Lung (tissue), 12 donors: ENCODE measurements around the gene MFAP4. TPM values are rescaled to one million over a fixed set of nuclear protein-coding genes. Genes with fewer than 3 reads are reported as not detected.

Source experiments
- ATAC-seq: fragments of 200-7000 bp; cut with Tn5 transposase; one replicate; pipeline ENCODE4 v1.9.1; 2020; ENCODE audit warnings: moderate number of reproducible peaks; ENCODE audit not compliant: insufficient read depth, low FRiP score
- DNase-seq, 3 donors: peaks; one replicate each; pipeline ENCODE4 v3.0.0-alpha.2; 2013 to 2017
- H3K27ac ChIP-seq, 2 donors: one replicate each; pipeline ENCODE4 v1.5.1; 2013; ENCODE audit warnings: mild to moderate bottlenecking in 2 of 2, moderate library complexity in 2 of 2, control low read depth in 1 of 2, inconsistent platforms in 1 of 2, low read depth in 1 of 2, low read length in 1 of 2
- H3K27me3 ChIP-seq, 3 donors: one replicate each; pipeline ENCODE4 v1.5.1; 2013; ENCODE audit warnings: low read length in 2 of 3; ENCODE audit not compliant: control insufficient read depth in 3 of 3, insufficient read depth in 3 of 3
- H3K36me3 ChIP-seq, 4 donors: one replicate each; pipeline ENCODE4 v1.5.1; 2013; ENCODE audit warnings: low read length in 4 of 4, mild to moderate bottlenecking in 1 of 4, moderate library complexity in 1 of 4; ENCODE audit not compliant: control insufficient read depth in 4 of 4, insufficient read depth in 4 of 4
- H3K4me1 ChIP-seq, 5 donors: one replicate each; pipeline ENCODE4 v1.5.1; 2013; ENCODE audit warnings: low read length in 5 of 5, mild to moderate bottlenecking in 2 of 5, moderate library complexity in 1 of 5; ENCODE audit not compliant: control insufficient read depth in 5 of 5, insufficient read depth in 5 of 5
- H3K4me3 ChIP-seq: one replicate; pipeline ENCODE4 v1.5.1; 2013; ENCODE audit warnings: mild to moderate bottlenecking, control low read depth, moderate library complexity
- H3K9ac ChIP-seq, 2 donors: one replicate each; pipeline ENCODE4 v1.5.1; 2013; ENCODE audit warnings: low read length in 2 of 2, control low read depth in 1 of 2; ENCODE audit not compliant: insufficient read depth in 1 of 2
- H3K9me3 ChIP-seq, 4 donors: one replicate each; pipeline ENCODE4 v1.5.1; 2013; ENCODE audit warnings: low read length in 3 of 4, mild to moderate bottlenecking in 1 of 4, moderate library complexity in 1 of 4; ENCODE audit not compliant: control insufficient read depth in 4 of 4, insufficient read depth in 3 of 4
- WGBS, 2 donors: extraction: QIAGEN DNeasy Blood & Tissue Kit; methylation state at CpG; one replicate each; pipeline ENCODE4 v1.1.7; 2013; 5-methylcytosine and 5-hydroxymethylcytosine counted together
- polyA plus RNA-seq, 2 donors: library from polyadenylated mRNA; stranded (reverse); fragments of 200-250 nt; gene quantifications; one replicate each; pipeline ENCODE4 v1.2.1, GENCODE V29; 2013
- total RNA-seq, 2 donors: library from RNA; depleted of rRNA in 1 of 2; stranded (reverse); fragments of >200 nt in 1 of 2; gene quantifications; one replicate each; pipeline ENCODE4 v1.2.1, GENCODE V29; 2014 to 2021
- TF ChIP-seq, protein P1 (sequence below): IDR thresholded peaks from 2 replicates; pipeline ENCODE4 v1.5.1; 2012; ENCODE audit warnings: mild to moderate bottlenecking; ENCODE audit errors: control extremely low read depth, extremely low read depth
- donor health status: control.
- donor health status: control.
- donor health status: Bipolar disorder and iron deficiency.
- donor health status: healthy.
- donor health status: DM: yes; HTN: yes; CAD: no.

The MFAP4 gene
- total and polyA plus RNA-seq, 4 donors, result 45.7 to 156 (median 92.2) TPM

DNA sequence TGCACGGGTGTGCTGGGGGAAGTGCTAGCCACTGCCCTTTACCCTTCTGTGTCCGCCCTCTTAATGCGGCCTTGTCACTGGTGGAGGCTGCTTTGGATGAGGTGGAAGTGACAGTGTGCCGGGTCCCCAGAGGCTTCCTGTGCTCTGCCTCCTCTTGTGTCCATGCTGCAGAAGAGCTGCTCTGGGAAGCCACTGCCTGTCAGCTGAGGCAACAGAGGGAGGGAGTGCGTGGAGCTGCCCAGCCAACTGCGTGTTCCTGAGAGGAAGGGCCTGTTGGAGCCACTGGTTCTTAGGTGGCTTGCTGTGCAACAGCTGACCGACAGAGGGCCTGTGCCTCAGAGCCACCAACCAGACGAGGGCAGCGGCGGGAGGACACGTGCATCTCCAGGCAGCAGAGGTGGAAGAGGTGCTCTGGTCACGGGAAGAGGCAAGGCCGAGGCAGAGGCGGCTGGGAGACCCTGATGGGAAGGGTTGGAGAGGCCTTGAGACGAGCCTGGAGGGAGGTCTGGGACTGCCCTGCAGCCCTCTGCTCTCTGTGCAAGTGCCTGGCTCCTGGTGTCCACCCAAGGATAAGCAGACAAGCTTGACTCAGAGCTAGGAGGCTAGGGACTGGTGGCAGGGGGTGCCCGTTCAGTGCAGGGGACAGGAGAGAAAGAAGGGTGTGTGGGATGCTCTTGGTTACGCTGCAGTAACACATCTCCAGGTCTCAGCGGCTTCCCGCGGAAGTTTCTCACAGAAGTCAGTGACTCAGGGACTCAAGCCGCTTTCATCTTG is 49.9 kb downstream of the MFAP4 start:
- TF ChIP-seq, protein P1, sequence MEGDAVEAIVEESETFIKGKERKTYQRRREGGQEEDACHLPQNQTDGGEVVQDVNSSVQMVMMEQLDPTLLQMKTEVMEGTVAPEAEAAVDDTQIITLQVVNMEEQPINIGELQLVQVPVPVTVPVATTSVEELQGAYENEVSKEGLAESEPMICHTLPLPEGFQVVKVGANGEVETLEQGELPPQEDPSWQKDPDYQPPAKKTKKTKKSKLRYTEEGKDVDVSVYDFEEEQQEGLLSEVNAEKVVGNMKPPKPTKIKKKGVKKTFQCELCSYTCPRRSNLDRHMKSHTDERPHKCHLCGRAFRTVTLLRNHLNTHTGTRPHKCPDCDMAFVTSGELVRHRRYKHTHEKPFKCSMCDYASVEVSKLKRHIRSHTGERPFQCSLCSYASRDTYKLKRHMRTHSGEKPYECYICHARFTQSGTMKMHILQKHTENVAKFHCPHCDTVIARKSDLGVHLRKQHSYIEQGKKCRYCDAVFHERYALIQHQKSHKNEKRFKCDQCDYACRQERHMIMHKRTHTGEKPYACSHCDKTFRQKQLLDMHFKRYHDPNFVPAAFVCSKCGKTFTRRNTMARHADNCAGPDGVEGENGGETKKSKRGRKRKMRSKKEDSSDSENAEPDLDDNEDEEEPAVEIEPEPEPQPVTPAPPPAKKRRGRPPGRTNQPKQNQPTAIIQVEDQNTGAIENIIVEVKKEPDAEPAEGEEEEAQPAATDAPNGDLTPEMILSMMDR, result no peak
- H3K4me3 ChIP-seq, result no peak overlapping the region
- no peak overlapping the region for H3K9ac ChIP-seq
- peaks cover 0 to 18% (median 3%) of the 10 kb centered on the region in 4 donors for H3K36me3 ChIP-seq
- 72 to 76% methylated on average over 21 of the region's 21 CpGs for WGBS, 2 donors
- DNase-seq (peak; percentile 32 to 56 (median 40)), ATAC-seq (no peak)
- H3K4me1 ChIP-seq, result peaks cover 0 to 30% (median 5%) of the 10 kb centered on the region in 5 donors
- H3K27me3 ChIP-seq, result no peaks in the 10 kb centered on the region
- H3K9me3 ChIP-seq, result no peaks in the 10 kb centered on the region
- H3K27ac ChIP-seq, result peak overlapping the region in 1 of 2 donors; percentile 56

GRCh38 chr17:19335951-19336631 is 50.9 kb downstream of the MFAP4 start:
- no peak overlapping the region for H3K4me3 ChIP-seq
- TF ChIP-seq, protein P1, result no peak
- peaks cover 0 to 18% (median 6%) of the 10 kb centered on the region in 4 donors for H3K36me3 ChIP-seq
- ATAC-seq (no peak), DNase-seq (no peak)
- no peaks in the 10 kb centered on the region for H3K9me3 ChIP-seq
- H3K4me1 ChIP-seq, result peaks cover 0 to 24% (median 5%) of the 10 kb centered on the region in 5 donors
- no peak overlapping the region for H3K27ac ChIP-seq
- no peak overlapping the region for H3K9ac ChIP-seq
- no peaks in the 10 kb centered on the region for H3K27me3 ChIP-seq
- WGBS, 2 donors, result 87 to 91% methylated on average over 18 of the region's 18 CpGs

GRCh38 chr17:19334331-19334730 is 52.7 kb downstream of the MFAP4 start:
- Histone ChIP-seq H3K9me3 (no peaks in the 10 kb centered on the region), H3K9ac (no peak overlapping the region), H3K4me1 (peaks cover 0 to 24% (median 5%) of the 10 kb centered on the region in 5 donors), H3K4me3 (no peak overlapping the region), H3K36me3 (peaks cover 4 to 19% (median 13%) of the 10 kb centered on the region in 4 donors), H3K27me3 (no peaks in the 10 kb centered on the region), H3K27ac (no peak overlapping the region)
- TF ChIP-seq, protein P1, result no peak
- no peak for ATAC-seq
- WGBS, 2 donors, result 84 to 89% methylated on average over 6 of the region's 6 CpGs
- DNase-seq, result no peak
